Measurements from ENCODE around the gene DOC2A.
A peak's percentile ranks its signal among the peaks of the same experiment; 100 is the strongest.

The DOC2A gene

DNA sequence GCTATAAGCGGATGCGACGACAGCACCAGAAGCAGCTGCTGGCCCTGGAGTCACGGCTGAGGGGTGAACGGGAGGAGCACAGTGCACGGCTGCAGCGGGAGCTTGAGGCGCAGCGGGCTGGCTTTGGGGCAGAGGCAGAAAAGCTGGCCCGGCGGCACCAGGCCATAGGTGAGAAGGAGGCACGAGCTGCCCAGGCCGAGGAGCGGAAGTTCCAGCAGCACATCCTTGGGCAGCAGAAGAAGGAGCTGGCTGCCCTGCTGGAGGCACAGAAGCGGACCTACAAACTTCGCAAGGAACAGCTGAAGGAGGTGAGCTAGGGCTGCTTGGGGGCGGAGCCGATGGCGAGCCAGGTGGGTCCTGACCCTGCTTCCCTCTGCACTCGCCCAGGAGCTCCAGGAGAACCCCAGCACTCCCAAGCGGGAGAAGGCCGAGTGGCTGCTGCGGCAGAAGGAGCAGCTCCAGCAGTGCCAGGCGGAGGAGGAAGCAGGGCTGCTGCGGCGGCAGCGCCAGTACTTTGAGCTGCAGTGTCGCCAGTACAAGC is 25.5 kb downstream of the DOC2A start:
- Histone ChIP-seq H3K27ac (ENCODE audit: low read depth, low read length) (no peak overlapping the region), H3K9ac (ENCODE audit: low read length) (no peak overlapping the region), H3K4me3 (ENCODE audit: low read depth in 1 of 2, low read length in 2 of 2) (no peak overlapping the region), H3K36me3 (ENCODE audit: insufficient read depth, low read length) (peaks cover 86% of the 10 kb centered on the region), H3K27me3 (ENCODE audit: control insufficient read depth in 1 of 2, insufficient read depth in 2 of 2, low read length in 2 of 2) (no peaks in the 10 kb centered on the region), H3K4me1 (ENCODE audit: insufficient read depth, low read length) (no peaks in the 10 kb centered on the region), H3K9me3 (ENCODE audit: low read length) (no peaks in the 10 kb centered on the region)

DNA sequence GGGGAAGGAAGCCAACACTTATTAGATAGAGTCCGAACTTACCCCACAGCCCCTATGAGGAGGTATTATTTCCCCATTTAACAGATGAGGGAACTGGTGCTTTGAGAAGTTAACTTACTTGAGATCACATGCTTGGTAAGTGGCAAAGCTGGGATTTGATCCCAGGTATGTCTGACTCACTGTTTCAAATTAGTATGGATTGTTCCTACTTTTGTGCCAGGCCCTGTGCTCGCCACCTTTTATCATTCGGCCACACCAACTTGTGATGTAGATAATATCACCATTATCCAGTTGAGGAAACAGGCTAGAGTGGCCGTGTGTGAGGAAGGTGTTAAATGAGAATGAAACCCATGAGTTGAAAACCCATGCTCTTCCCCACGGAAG is 26.1 kb downstream of the DOC2A start:
- Histone ChIP-seq H3K9ac (ENCODE audit: low read length) (no peak overlapping the region), H3K9me3 (ENCODE audit: low read length) (no peaks in the 10 kb centered on the region), H3K27ac (ENCODE audit: low read depth, low read length) (no peak overlapping the region), H3K4me1 (ENCODE audit: insufficient read depth, low read length) (no peaks in the 10 kb centered on the region), H3K4me3 (ENCODE audit: low read depth in 1 of 2, low read length in 2 of 2) (no peak overlapping the region), H3K27me3 (ENCODE audit: control insufficient read depth in 1 of 2, insufficient read depth in 2 of 2, low read length in 2 of 2) (no peaks in the 10 kb centered on the region), H3K36me3 (ENCODE audit: insufficient read depth, low read length) (peaks cover 91% of the 10 kb centered on the region)

DNA sequence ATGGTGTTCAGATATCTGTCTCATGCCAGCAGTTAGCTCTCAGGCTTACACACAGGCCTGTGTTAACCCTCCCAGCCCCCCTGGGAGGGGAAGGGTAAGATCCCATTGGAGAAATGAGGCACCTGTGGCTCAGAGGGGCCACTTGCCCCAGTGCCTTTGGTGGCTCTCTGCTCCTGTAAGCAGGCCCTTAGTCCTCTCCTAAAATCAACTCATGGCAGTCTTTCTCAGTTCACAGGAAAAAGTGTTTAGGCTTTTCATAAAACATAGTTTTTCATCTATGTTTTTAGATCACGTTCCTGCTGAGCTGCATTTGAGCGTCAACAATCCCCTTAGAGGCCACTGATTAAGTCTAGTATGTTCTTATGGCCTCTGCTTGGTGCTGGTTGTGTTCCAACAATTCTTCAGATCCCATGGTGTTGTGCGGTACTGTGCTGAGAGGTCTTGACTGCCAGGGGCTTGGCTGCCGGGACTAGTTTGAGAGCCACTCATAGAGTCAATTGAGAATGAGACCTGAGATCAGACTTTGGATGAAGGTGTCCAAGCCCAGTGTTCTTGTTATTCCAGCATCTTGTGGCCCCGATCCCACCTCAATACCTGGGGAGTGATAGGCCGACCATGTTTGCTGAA is 26.6 kb downstream of the DOC2A start:
- Histone ChIP-seq H3K4me1 (ENCODE audit: insufficient read depth, low read length) (no peaks in the 10 kb centered on the region), H3K9me3 (ENCODE audit: low read length) (no peaks in the 10 kb centered on the region), H3K27ac (ENCODE audit: low read depth, low read length) (no peak overlapping the region), H3K4me3 (ENCODE audit: low read depth in 1 of 2, low read length in 2 of 2) (no peak overlapping the region), H3K9ac (ENCODE audit: low read length) (no peak overlapping the region), H3K36me3 (ENCODE audit: insufficient read depth, low read length) (peaks cover 91% of the 10 kb centered on the region), H3K27me3 (ENCODE audit: control insufficient read depth in 1 of 2, insufficient read depth in 2 of 2, low read length in 2 of 2) (no peaks in the 10 kb centered on the region)

DNA sequence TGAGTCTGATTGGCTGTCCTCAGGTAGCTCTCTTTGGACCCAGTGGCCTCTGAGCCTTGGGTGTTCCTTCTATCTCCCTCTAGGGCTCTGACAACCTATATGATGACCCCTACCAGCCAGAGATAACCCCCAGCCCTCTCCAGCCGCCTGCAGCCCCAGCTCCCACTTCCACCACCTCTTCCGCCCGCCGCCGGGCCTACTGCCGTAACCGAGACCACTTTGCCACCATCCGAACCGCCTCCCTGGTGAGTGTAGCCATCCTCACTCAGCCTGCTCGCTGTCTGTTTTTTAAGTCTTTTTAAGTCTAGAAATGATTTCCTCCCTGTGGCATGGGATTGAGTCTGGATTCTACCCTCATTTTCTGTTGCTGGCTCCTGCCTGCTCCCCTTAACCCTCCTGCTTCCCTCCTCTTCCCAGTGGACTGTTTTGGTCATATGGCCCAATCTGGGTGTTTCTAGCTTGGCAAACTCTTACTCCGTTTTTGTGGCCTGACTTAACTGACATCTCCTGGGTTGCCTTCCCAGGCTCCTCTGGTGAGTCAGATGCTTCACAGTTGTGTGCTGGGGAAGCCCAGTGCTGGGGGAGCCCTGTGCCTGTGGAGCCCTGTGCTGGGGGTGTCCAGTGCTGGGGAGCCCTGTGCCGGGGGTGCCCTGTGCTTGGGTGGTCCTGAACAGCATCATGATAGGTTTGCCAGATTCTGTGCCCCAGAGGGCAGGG is 27.2 kb downstream of the DOC2A start:
- H3K4me1 ChIP-seq (ENCODE audit: insufficient read depth, low read length) = no peaks in the 10 kb centered on the region
- no peak overlapping the region for H3K9ac ChIP-seq (ENCODE audit: low read length)
- no peaks in the 10 kb centered on the region for H3K27me3 ChIP-seq (ENCODE audit: control insufficient read depth in 1 of 2, insufficient read depth in 2 of 2, low read length in 2 of 2)
- no peak overlapping the region for H3K4me3 ChIP-seq (ENCODE audit: low read depth in 1 of 2, low read length in 2 of 2)
- H3K36me3 ChIP-seq (ENCODE audit: insufficient read depth, low read length) = peaks cover 92% of the 10 kb centered on the region
- H3K27ac ChIP-seq (ENCODE audit: low read depth, low read length) = no peak overlapping the region
- H3K9me3 ChIP-seq (ENCODE audit: low read length) = no peaks in the 10 kb centered on the region

DNA sequence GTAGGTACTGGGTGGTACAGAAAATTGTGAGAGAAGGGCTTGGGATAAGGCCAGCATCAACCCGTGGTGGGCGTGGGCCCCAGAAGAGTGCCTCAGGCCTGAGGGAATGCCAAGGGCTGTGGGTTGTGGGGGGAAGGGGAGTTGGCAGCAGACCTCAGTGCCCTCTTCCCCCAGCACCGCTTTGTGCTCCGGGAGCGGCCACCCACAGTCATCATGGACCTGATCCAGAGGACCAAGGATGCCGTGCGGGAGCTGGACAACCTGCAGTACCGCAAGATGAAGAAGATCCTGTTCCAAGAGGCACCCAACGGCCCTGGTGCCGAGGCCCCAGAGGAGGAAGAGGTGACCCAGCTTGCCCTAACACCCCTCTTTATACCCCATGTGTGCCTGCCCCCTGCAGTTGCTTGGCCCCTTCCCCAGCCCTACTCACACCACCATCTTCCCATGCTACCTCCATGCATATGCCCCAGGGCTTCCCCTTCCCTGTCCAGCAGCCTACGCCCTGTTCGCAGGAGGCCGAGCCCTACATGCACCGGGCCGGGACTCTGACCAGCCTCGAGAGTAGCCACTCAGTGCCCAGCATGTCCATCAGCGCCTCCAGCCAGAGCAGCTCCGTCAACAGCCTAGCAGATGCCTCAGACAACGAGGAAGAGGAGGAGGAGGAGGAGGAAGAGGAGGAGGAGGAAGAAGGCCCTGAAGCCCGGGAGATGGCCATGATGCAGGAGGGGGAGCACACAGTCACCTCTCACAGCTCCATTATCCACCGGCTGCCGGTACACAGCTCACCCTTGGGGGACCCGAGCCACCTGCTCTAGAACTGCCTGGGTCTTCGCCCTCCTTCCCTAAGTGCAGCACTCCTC is 28.0 kb downstream of the DOC2A start:
- H3K9ac ChIP-seq (ENCODE audit: low read length) = no peak overlapping the region
- H3K4me3 ChIP-seq (ENCODE audit: low read depth in 1 of 2, low read length in 2 of 2) = no peak overlapping the region
- H3K36me3 ChIP-seq (ENCODE audit: insufficient read depth, low read length) = peaks cover 92% of the 10 kb centered on the region
- H3K27me3 ChIP-seq (ENCODE audit: control insufficient read depth in 1 of 2, insufficient read depth in 2 of 2, low read length in 2 of 2) = no peaks in the 10 kb centered on the region
- no peak overlapping the region for H3K27ac ChIP-seq (ENCODE audit: low read depth, low read length)
- no peaks in the 10 kb centered on the region for H3K4me1 ChIP-seq (ENCODE audit: insufficient read depth, low read length)
- H3K9me3 ChIP-seq (ENCODE audit: low read length) = no peaks in the 10 kb centered on the region

DNA sequence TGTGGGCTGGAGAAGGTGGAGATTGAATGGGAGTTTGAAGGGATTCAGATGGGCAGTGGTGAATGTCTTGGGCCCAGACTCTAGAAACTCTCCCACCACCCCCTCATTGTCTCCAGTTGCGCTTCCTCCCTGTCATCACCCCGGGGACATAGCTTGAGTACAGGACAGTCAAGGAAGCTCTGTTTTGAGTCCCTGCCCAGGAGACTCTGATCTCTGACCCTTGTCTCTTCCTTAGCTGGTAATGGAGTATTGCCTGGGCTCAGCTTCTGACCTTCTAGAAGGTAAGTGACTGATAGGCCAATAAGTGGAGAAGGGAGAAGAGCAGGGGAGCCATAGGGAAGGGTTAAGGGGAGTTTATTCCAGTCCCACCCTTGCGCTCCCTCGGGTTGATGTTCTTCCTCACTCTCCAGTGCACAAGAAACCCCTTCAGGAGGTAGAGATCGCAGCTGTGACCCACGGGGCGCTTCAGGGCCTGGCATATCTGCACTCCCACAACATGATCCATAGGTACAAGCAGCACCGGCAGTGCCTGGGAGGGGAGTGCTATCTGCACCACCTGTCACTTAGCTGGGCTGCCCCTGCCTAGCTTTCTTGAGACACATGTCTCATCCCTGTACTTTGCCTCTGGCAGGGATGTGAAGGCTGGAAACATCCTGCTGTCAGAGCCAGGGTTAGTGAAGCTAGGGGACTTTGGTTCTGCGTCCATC is 32.1 kb downstream of the DOC2A start:
- H3K27ac ChIP-seq (ENCODE audit: low read depth, low read length) = no peak overlapping the region
- H3K27me3 ChIP-seq (ENCODE audit: control insufficient read depth in 1 of 2, insufficient read depth in 2 of 2, low read length in 2 of 2) = no peaks in the 10 kb centered on the region
- H3K9ac ChIP-seq (ENCODE audit: low read length) = no peak overlapping the region
- H3K4me3 ChIP-seq (ENCODE audit: low read depth in 1 of 2, low read length in 2 of 2) = no peak overlapping the region
- peaks cover 27% of the 10 kb centered on the region for H3K4me1 ChIP-seq (ENCODE audit: insufficient read depth, low read length)
- no peaks in the 10 kb centered on the region for H3K9me3 ChIP-seq (ENCODE audit: low read length)
- peaks cover 63% of the 10 kb centered on the region for H3K36me3 ChIP-seq (ENCODE audit: insufficient read depth, low read length)

DNA sequence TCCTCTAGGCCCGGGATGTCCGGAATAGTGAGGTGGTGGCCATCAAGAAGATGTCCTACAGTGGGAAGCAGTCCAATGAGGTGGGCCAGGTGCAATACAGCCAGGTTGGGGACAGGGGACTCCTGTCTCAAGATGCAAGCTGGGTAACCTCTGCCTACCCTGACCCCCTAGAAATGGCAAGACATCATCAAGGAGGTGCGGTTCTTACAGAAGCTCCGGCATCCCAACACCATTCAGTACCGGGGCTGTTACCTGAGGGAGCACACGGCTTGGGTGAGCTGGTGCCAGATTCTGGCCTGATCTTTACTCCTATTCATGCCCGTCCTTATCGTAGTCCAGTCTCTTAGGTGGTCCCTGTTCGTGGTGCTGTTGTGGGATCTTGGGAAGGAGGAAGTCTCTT is 32.7 kb downstream of the DOC2A start:
- Histone ChIP-seq H3K9ac (ENCODE audit: low read length) (no peak overlapping the region), H3K27ac (ENCODE audit: low read depth, low read length) (no peak overlapping the region), H3K36me3 (ENCODE audit: insufficient read depth, low read length) (peaks cover 57% of the 10 kb centered on the region)

DNA sequence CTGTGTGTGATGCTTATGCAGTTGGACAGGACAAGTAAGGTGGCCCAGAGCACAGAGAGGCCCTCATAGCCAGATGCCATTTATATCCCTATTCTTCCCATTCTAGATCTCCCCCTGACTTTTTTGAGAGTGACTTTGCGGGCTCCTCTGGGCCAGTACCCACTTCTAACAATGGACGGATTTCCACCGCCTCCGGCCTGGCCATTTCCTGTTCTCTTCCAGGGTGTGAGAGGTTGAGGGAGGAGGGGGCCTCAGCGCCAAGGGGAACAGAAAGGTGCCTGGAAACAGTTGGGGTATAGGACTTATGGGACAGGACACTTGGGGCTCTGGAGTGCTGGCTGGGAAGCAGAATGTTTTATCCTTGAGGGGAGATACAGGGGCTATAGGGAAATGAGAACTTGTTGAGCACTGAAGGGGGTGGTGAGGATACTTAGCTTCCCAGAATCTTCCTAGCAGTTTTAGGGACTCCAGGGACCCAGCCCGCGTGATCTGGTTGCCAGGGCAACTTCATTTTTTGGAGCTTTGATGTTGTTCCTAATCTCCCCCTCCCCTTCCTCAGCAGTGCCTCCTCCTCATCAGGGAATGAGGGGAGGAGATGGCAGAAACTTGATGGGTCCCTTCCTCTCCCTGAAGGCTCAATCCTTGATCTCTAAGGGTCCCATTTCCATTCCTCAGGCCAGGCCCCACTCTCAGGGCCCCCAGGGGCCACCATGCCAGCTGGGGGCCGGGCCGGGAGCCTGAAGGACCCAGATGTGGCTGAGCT is 33.6 kb downstream of the DOC2A start:
- H3K36me3 ChIP-seq (ENCODE audit: insufficient read depth, low read length) = peaks cover 54% of the 10 kb centered on the region
- H3K4me3 ChIP-seq (ENCODE audit: low read depth in 1 of 2, low read length in 2 of 2) = peak overlapping the region in 1 of 2 donors; percentile 97
- H3K9ac ChIP-seq (ENCODE audit: low read length) = no peak overlapping the region
- peaks cover 27% of the 10 kb centered on the region for H3K4me1 ChIP-seq (ENCODE audit: insufficient read depth, low read length)
- H3K27ac ChIP-seq (ENCODE audit: low read depth, low read length) = peak overlapping the region; percentile 7
- no peaks in the 10 kb centered on the region for H3K9me3 ChIP-seq (ENCODE audit: low read length)
- H3K27me3 ChIP-seq (ENCODE audit: control insufficient read depth in 1 of 2, insufficient read depth in 2 of 2, low read length in 2 of 2) = no peaks in the 10 kb centered on the region

More for the DNA sequence above, 32.7 kb downstream of the DOC2A start:
- peaks cover 27% of the 10 kb centered on the region for H3K4me1 ChIP-seq (ENCODE audit: insufficient read depth, low read length)
- H3K9me3 ChIP-seq (ENCODE audit: low read length) = no peaks in the 10 kb centered on the region
- no peaks in the 10 kb centered on the region for H3K27me3 ChIP-seq (ENCODE audit: control insufficient read depth in 1 of 2, insufficient read depth in 2 of 2, low read length in 2 of 2)
- H3K4me3 ChIP-seq (ENCODE audit: low read depth in 1 of 2, low read length in 2 of 2) = no peak overlapping the region

DNA sequence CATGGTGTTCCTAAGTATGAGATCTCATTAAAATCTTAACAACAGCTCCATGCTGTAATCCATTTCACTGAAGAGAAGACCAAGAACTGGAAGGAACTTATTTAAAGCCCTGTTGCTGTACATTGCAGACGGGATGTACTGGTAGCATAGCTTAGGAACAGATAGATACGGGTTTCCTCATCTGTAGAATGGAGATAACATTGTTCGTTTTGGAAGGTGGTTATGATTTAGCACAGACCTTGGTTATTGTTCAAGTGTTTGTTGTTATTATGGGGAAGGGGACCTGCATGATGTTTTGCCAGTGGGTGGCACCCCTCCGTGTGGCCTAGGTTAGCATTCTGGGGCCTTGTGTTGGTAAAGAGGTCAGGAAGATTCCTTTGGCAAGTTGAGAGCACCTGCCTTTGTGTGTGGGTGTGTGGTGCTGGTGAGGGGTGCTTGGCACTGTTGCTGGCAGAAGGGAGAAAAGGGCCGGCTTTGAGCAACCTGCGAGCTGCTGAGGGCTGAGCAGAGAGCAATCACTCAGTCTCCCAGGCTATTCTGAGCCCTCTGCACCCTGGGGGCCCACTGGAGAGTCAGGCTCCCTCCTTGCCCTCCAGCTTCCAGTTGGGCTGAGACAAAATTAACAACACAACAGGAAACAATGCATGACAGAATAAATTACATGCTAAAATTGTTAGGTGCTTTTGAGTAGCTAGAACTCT is 34.9 kb downstream of the DOC2A start:
- Histone ChIP-seq H3K4me3 (ENCODE audit: low read depth in 1 of 2, low read length in 2 of 2) (peak overlapping the region; percentile 39 to 97), H3K9me3 (ENCODE audit: low read length) (no peaks in the 10 kb centered on the region), H3K36me3 (ENCODE audit: insufficient read depth, low read length) (peaks cover 46% of the 10 kb centered on the region), H3K27ac (ENCODE audit: low read depth, low read length) (peak overlapping the region; percentile 37), H3K9ac (ENCODE audit: low read length) (peak overlapping the region; percentile 98), H3K4me1 (ENCODE audit: insufficient read depth, low read length) (peaks cover 27% of the 10 kb centered on the region), H3K27me3 (ENCODE audit: control insufficient read depth in 1 of 2, insufficient read depth in 2 of 2, low read length in 2 of 2) (no peaks in the 10 kb centered on the region)

DNA sequence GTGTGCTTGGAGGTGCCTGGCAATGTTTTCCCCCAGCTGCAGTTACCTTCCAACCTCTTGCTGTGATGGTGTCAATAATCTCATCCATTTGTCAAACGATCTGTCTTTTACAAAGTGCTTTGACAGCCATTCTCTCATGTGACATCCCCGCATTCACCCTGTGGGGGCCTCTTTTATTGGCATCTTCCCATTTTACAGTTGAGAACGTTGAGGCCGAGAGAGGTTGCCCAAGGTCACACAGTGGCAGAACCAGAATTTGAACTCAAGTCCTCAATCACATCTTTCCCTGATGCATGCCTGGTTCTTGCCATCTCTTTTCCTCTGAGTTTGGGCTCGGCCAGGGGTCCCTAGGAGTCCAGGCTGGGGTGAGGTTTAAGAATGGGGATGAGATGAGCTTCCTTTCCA is 35.7 kb downstream of the DOC2A start:
- Histone ChIP-seq H3K4me1 (ENCODE audit: insufficient read depth, low read length) (peaks cover 27% of the 10 kb centered on the region), H3K27ac (ENCODE audit: low read depth, low read length) (peak overlapping the region; percentile 95), H3K4me3 (ENCODE audit: low read depth in 1 of 2, low read length in 2 of 2) (peak overlapping the region; percentile 95 to 97), H3K36me3 (ENCODE audit: insufficient read depth, low read length) (peaks cover 38% of the 10 kb centered on the region), H3K9me3 (ENCODE audit: low read length) (no peaks in the 10 kb centered on the region), H3K9ac (ENCODE audit: low read length) (peak overlapping the region; percentile 98), H3K27me3 (ENCODE audit: control insufficient read depth in 1 of 2, insufficient read depth in 2 of 2, low read length in 2 of 2) (no peaks in the 10 kb centered on the region)
